CD14-positive monocyte (primary cell): Measurements from ENCODE around the gene ALPK3. TPM values are rescaled to one million over a fixed set of nuclear protein-coding genes. Genes with fewer than 3 reads are reported as not detected.

Source experiments
- DNase-seq, 3 donors: peaks; one replicate each; pipeline ENCODE4 v3.0.0-alpha.2; 2011 to 2022
- H2AFZ ChIP-seq: 2 replicates; pipeline ENCODE4 v1.6.0; 2012; ENCODE audit warnings: mild to moderate bottlenecking, low read depth, low read length, inconsistent platforms; ENCODE audit not compliant: insufficient read depth, poor library complexity, severe bottlenecking
- H3K27ac ChIP-seq, 2 donors: 1 replicate in 1 of 2; 2 replicates in 1 of 2; pipeline ENCODE4 v1.5.1; 2012 to 2013; ENCODE audit warnings: low read length in 2 of 2, control low read depth in 1 of 2, inconsistent platforms in 1 of 2, low read depth in 1 of 2, mild to moderate bottlenecking in 1 of 2
- H3K27me3 ChIP-seq, 2 donors: one replicate each; pipeline versions ENCODE4 v1.6.0 to v1.6.1; 2011 to 2013; ENCODE audit warnings: low read length in 2 of 2; ENCODE audit not compliant: control insufficient read depth in 2 of 2, insufficient read depth in 2 of 2
- H3K36me3 ChIP-seq, 2 donors: replicated peaks in 1 of 2; 1 replicate in 1 of 2; 2 replicates in 1 of 2; pipeline versions ENCODE4 v1.5.1 to v1.6.1; 2012 to 2013; ENCODE audit warnings: low read length in 2 of 2, control low read depth in 1 of 2, inconsistent platforms in 1 of 2, mild to moderate bottlenecking in 1 of 2; ENCODE audit not compliant: insufficient read depth in 2 of 2, control insufficient read depth in 1 of 2
- H3K4me1 ChIP-seq, 2 donors: 1 replicate in 1 of 2; 2 replicates in 1 of 2; pipeline versions ENCODE4 v1.5.1 to v1.6.1; 2012 to 2013; ENCODE audit warnings: low read length in 2 of 2, control low read depth in 1 of 2, inconsistent platforms in 1 of 2, mild to moderate bottlenecking in 1 of 2, moderate library complexity in 1 of 2; ENCODE audit not compliant: insufficient read depth in 2 of 2, control insufficient read depth in 1 of 2
- H3K4me2 ChIP-seq: replicated peaks from 2 replicates; pipeline ENCODE3; 2012; ENCODE audit warnings: low read length, moderate library complexity, mild to moderate bottlenecking; ENCODE audit not compliant: poor library complexity, severe bottlenecking; ENCODE audit errors: extremely low read depth
- H3K4me3 ChIP-seq, 3 experiments: fragments of 200-600 bp in 1 of 3; sonication (generic) in 1 of 3; replicated peaks in 1 of 3; 1 replicate in 2 of 3; 2 replicates in 1 of 3; pipeline ENCODE4 v1.5.1; 2011 to 2013; ENCODE audit warnings: low read length in 3 of 3, mild to moderate bottlenecking in 3 of 3, control low read depth in 2 of 3, low read depth in 2 of 3, inconsistent platforms in 1 of 3, moderate library complexity in 1 of 3
- H3K79me2 ChIP-seq: 2 replicates; pipeline ENCODE4 v1.6.0; 2012; ENCODE audit warnings: mild to moderate bottlenecking, control low read depth, inconsistent platforms, low read length, moderate library complexity; ENCODE audit not compliant: insufficient read depth
- H3K9ac ChIP-seq: 2 replicates; pipeline ENCODE4 v1.6.0; 2017; ENCODE audit warnings: low read length, mild to moderate bottlenecking; ENCODE audit not compliant: insufficient read depth, poor library complexity, severe bottlenecking
- H3K9me3 ChIP-seq, 2 donors: replicated peaks in 1 of 2; 1 replicate in 1 of 2; 2 replicates in 1 of 2; pipeline versions ENCODE4 v1.5.1 to v1.6.1; 2012 to 2013; ENCODE audit warnings: low read length in 2 of 2, control low read depth in 1 of 2; ENCODE audit not compliant: control insufficient read depth in 1 of 2, insufficient read depth in 1 of 2
- H4K20me1 ChIP-seq: 2 replicates; pipeline ENCODE4 v1.6.0; 2012; ENCODE audit warnings: mild to moderate bottlenecking, low read length, control low read depth, moderate library complexity; ENCODE audit not compliant: insufficient read depth
- H3K27ac Mint-ChIP-seq, 7 donors: one replicate each; pipeline ENCODE4 v1.8.0; 2020; ENCODE audit warnings: mild to moderate bottlenecking in 7 of 7, mixed read lengths in 7 of 7, moderate library complexity in 6 of 7, inconsistent platforms in 2 of 7
- H3K27me3 Mint-ChIP-seq, 3 donors: one replicate each; pipeline ENCODE4 v1.8.0; 2021 to 2022; ENCODE audit warnings: low read depth in 3 of 3, mild to moderate bottlenecking in 3 of 3, mixed read lengths in 3 of 3, moderate library complexity in 3 of 3, inconsistent platforms in 1 of 3
- H3K36me3 Mint-ChIP-seq, 2 donors: one replicate each; pipeline ENCODE4 v1.8.0; 2020; ENCODE audit warnings: mixed read lengths in 2 of 2, inconsistent platforms in 1 of 2, mild to moderate bottlenecking in 1 of 2
- H3K4me1 Mint-ChIP-seq: one replicate; pipeline ENCODE4 v1.8.0; 2020; ENCODE audit warnings: mild to moderate bottlenecking, mixed read lengths
- H3K4me3 Mint-ChIP-seq, 2 donors: one replicate each; pipeline ENCODE4 v1.8.0; 2020; ENCODE audit warnings: mild to moderate bottlenecking in 2 of 2, mixed read lengths in 2 of 2, moderate library complexity in 1 of 2
- H3K9me3 Mint-ChIP-seq, 7 donors: one replicate each; pipeline ENCODE4 v1.8.0; 2020 to 2022; ENCODE audit warnings: mixed read lengths in 7 of 7, mild to moderate bottlenecking in 6 of 7, moderate library complexity in 6 of 7, inconsistent platforms in 2 of 7
- CTCF ChIP-seq: fragments of 200-600 bp; IDR thresholded peaks from one replicate; pipeline ENCODE4 v1.8.0; 2022; ENCODE audit warnings: antibody characterized with exemption, mild to moderate bottlenecking
- WGBS: methylation state at CpG from one replicate; pipeline ENCODE4 v1.1.5; 2013; ENCODE audit warnings: missing lambda C conversion rate; ENCODE audit not compliant: insufficient coverage; 5-methylcytosine and 5-hydroxymethylcytosine counted together
- intact Hi-C, 2 donors: fragments of 100-400 bp; cut with micrococcal nuclease; formaldehyde crosslinking; loops; one replicate each; pipeline versions ENCODE4 v1.15.0 to v1.15.1; 2023
- polyA plus RNA-seq, 3 donors: library from polyadenylated mRNA; depleted of rRNA in 1 of 3; unstranded in 2 of 3; stranded (reverse) in 1 of 3; fragments of 300-500 nt in 2 of 3; fragments of >200 nt in 1 of 3; fragmentation: Illumina TruSeq in 2 of 3; gene quantifications; 1 replicate in 2 of 3; 2 replicates in 1 of 3; pipeline ENCODE4 v1.2.3, GENCODE V29; 2012 to 2021

ALPK3 gene
- polyA plus RNA-seq, 3 donors = 0.02 to 0.12 TPM; not detected in 1

GRCh38 chr15:84781495-84781894 lies 35.7 kb upstream of the ALPK3 start:
- peaks cover 99% of the 10 kb centered on the region for H4K20me1 ChIP-seq
- H3K9me3 ChIP-seq = no peaks in the 10 kb centered on the region
- H3K9me3 Mint-ChIP-seq = peaks cover 0 to 1% (median 0%) of the 10 kb centered on the region in 7 donors
- peaks cover 0 to 17% of the 10 kb centered on the region in 2 donors for H3K4me1 ChIP-seq
- peaks cover 99% of the 10 kb centered on the region for H3K79me2 ChIP-seq
- H3K36me3 Mint-ChIP-seq = peaks cover 61 to 87% of the 10 kb centered on the region in 2 donors
- intact Hi-C loops = no loop called here
- DNase-seq = no peak
- no peak overlapping the region for H3K4me2 ChIP-seq
- H2AFZ ChIP-seq = no peak overlapping the region
- no peak for TF ChIP-seq CTCF
- H3K36me3 ChIP-seq = peaks cover 61 to 83% of the 10 kb centered on the region in 2 donors
- H3K27ac Mint-ChIP-seq = peak overlapping the region in 2 of 7 donors; percentile 8 to 37
- peaks cover 0 to 2% (median 0%) of the 10 kb centered on the region in 3 donors for H3K27me3 Mint-ChIP-seq
- H3K27me3 ChIP-seq = no peaks in the 10 kb centered on the region
- no peak overlapping the region for H3K4me3 Mint-ChIP-seq
- no peak overlapping the region for H3K4me3 ChIP-seq
- H3K9ac ChIP-seq = no peak overlapping the region
- 100% methylated on average over 1 of the region's 1 CpG for WGBS
- H3K4me1 Mint-ChIP-seq = peaks cover 17% of the 10 kb centered on the region
- H3K27ac ChIP-seq = no peak overlapping the region

- H3K4me1 Mint-ChIP-seq = peaks cover 20% of the 10 kb centered on the region
Observed at GRCh38 chr15:84782346-84782745, 34.8 kb upstream of the ALPK3 start.

More at GRCh38 chr15:84782346-84782745, 34.8 kb upstream of the ALPK3 start:
- Histone ChIP-seq H3K4me2 (no peak overlapping the region), H3K9ac (no peak overlapping the region), H4K20me1 (peaks cover 99% of the 10 kb centered on the region), H3K27me3 (no peaks in the 10 kb centered on the region), H3K4me3 (no peak overlapping the region), H3K4me1 (peaks cover 0 to 19% of the 10 kb centered on the region in 2 donors), H3K79me2 (peaks cover 99% of the 10 kb centered on the region), H3K27ac (peak overlapping the region in 1 of 2 donors; percentile 44), H2AFZ (no peak overlapping the region), H3K36me3 (peaks cover 63 to 90% of the 10 kb centered on the region in 2 donors), H3K9me3 (no peaks in the 10 kb centered on the region)
- H3K27me3 Mint-ChIP-seq = peaks cover 0 to 2% (median 0%) of the 10 kb centered on the region in 3 donors
- intact Hi-C loops = no loop called here
- H3K27ac Mint-ChIP-seq = peak overlapping the region in 4 of 7 donors; percentile 19 to 65 (median 49)
- peaks cover 0 to 1% (median 0%) of the 10 kb centered on the region in 7 donors for H3K9me3 Mint-ChIP-seq
- no peak for DNase-seq
- H3K4me3 Mint-ChIP-seq = no peak overlapping the region
- no peak for TF ChIP-seq CTCF
- peaks cover 61 to 91% of the 10 kb centered on the region in 2 donors for H3K36me3 Mint-ChIP-seq
